Measurements from ENCODE around the gene ADCY9.

The ADCY9 gene

DNA sequence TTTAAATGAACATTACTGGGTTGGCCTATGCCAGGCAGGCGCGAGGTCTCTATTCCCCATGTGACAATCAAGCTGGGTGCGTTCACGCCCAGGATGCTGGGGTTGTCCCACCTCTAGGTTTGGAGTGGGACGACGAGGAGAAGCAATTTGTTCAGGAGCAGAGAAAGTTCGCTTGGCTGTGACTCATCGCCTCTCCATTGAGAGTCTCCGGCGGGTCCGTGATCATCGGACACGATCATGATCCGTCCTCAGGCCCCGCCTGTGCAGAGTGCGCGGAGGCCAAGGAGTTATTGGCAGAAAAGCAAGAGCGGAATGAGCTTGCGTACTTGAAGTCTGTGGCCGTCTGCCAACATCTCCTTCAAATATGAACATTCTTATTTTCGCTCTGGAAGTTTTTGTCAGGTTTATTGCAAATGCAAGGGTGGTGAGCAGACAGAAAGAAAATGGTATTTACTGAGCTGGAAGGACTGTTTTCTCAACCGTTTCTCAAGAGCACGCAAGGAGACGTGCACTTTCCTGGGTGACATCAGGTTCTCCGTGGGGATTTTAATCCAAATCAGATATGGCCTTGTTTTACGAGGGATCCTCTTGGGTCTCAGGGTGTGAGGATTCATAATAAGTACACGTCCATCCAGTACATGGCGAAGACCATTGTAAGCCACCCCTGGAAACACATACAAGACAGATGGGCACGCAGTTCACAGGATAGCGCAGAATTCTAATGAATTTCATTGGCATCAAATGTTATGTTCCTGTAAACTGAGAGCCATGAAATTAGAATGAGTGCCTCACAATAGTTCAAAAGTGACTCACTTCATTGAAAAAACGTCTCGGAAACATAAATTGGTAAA is 165.7 kb downstream of the ADCY9 start (continued):
- TF ChIP-seq ZSCAN23 (tag by site-specific recombination; IDR thresholded peaks at IDR 0.05) (no peak), ZFP3 (tag by site-specific recombination; IDR thresholded peaks at IDR 0.05; ENCODE audit: low read depth) (no peak), ZNF19 (tag by site-specific recombination; IDR thresholded peaks at IDR 0.05; ENCODE audit: low read depth) (no peak), ZNF658 (tag by site-specific recombination; IDR thresholded peaks at IDR 0.05) (no peak), ZNF48 (tag by site-specific recombination; IDR thresholded peaks at IDR 0.05) (no peak), MZF1 (tag by site-specific recombination; IDR thresholded peaks at IDR 0.05; ENCODE audit: borderline replicate concordance) (peak; percentile 72; the same call in 1 of the 2 replicates), GFI1B (tag by site-specific recombination; IDR thresholded peaks at IDR 0.05) (no peak), ZBTB17 (tag by site-specific recombination; IDR thresholded peaks at IDR 0.05) (peak; percentile 95), ZNF391 (tag by site-specific recombination; IDR thresholded peaks at IDR 0.05; ENCODE audit: borderline replicate concordance, low read depth) (no peak), ZIC2 (tag by site-specific recombination; IDR thresholded peaks at IDR 0.05) (0 out of 2 replicates have a peak, but pooled peaks have one; percentile 14), ZNF707 (tag by site-specific recombination; IDR thresholded peaks at IDR 0.05) (no peak), MEIS1 (CRISPR knock-in tag; IDR thresholded peaks at IDR 0.05; ENCODE audit: borderline replicate concordance) (no peak), ZNF510 (tag by site-specific recombination; IDR thresholded peaks at IDR 0.05; ENCODE audit: insufficient replicate concordance) (no peak), ZNF175 (tag by site-specific recombination; IDR thresholded peaks at IDR 0.05) (no peak), ZNF140 (tag by site-specific recombination; IDR thresholded peaks at IDR 0.05) (peak; percentile 63; the same call in 1 of the 2 replicates), ZNF354C (tag by site-specific recombination; IDR thresholded peaks at IDR 0.05; ENCODE audit: borderline replicate concordance, low read depth) (no peak), SP2 (tag by site-specific recombination; IDR thresholded peaks at IDR 0.05) (peak; percentile 60), PRDM1 (tag by site-specific recombination; IDR thresholded peaks at IDR 0.05) (peak; percentile 84), GLIS1 (tag by site-specific recombination; IDR thresholded peaks at IDR 0.05) (no peak), ZFP69B (tag by site-specific recombination; IDR thresholded peaks at IDR 0.05) (no peak), ZNF221 (tag by site-specific recombination; IDR thresholded peaks at IDR 0.05; ENCODE audit: borderline replicate concordance) (no peak), ZNF600 (tag by site-specific recombination; IDR thresholded peaks at IDR 0.05) (peak; percentile 85), YY2 (tag by site-specific recombination; IDR thresholded peaks at IDR 0.05) (no peak), GLIS2 (tag by site-specific recombination; IDR thresholded peaks at IDR 0.05) (no peak), ZNF596 (tag by site-specific recombination; IDR thresholded peaks at IDR 0.05) (no peak), ZNF146 (tag by site-specific recombination; IDR thresholded peaks at IDR 0.05) (no peak), ZNF184 (tag by site-specific recombination; IDR thresholded peaks at IDR 0.05) (0 out of 2 replicates have a peak, but pooled peaks have one; percentile 7), ZNF660 (tag by site-specific recombination; IDR thresholded peaks at IDR 0.05) (peak; percentile 47; the same call in 1 of the 2 replicates), ZNF341 (tag by site-specific recombination; IDR thresholded peaks at IDR 0.05; ENCODE audit: low read depth) (no peak)
- TF ChIP-seq, protein P1, sequence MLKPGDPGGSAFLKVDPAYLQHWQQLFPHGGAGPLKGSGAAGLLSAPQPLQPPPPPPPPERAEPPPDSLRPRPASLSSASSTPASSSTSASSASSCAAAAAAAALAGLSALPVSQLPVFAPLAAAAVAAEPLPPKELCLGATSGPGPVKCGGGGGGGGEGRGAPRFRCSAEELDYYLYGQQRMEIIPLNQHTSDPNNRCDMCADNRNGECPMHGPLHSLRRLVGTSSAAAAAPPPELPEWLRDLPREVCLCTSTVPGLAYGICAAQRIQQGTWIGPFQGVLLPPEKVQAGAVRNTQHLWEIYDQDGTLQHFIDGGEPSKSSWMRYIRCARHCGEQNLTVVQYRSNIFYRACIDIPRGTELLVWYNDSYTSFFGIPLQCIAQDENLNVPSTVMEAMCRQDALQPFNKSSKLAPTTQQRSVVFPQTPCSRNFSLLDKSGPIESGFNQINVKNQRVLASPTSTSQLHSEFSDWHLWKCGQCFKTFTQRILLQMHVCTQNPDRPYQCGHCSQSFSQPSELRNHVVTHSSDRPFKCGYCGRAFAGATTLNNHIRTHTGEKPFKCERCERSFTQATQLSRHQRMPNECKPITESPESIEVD (tag by site-specific recombination; IDR thresholded peaks at IDR 0.05), result peak; percentile 98
- TF ChIP-seq, protein P2, sequence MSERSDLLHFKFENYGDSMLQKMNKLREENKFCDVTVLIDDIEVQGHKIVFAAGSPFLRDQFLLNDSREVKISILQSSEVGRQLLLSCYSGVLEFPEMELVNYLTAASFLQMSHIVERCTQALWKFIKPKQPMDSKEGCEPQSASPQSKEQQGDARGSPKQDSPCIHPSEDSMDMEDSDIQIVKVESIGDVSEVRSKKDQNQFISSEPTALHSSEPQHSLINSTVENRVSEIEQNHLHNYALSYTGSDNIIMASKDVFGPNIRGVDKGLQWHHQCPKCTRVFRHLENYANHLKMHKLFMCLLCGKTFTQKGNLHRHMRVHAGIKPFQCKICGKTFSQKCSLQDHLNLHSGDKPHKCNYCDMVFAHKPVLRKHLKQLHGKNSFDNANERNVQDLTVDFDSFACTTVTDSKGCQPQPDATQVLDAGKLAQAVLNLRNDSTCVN (tag by site-specific recombination; optimal IDR thresholded peaks at IDR 0.05), result peak; percentile 39
- TF ChIP-seq, protein P3, sequence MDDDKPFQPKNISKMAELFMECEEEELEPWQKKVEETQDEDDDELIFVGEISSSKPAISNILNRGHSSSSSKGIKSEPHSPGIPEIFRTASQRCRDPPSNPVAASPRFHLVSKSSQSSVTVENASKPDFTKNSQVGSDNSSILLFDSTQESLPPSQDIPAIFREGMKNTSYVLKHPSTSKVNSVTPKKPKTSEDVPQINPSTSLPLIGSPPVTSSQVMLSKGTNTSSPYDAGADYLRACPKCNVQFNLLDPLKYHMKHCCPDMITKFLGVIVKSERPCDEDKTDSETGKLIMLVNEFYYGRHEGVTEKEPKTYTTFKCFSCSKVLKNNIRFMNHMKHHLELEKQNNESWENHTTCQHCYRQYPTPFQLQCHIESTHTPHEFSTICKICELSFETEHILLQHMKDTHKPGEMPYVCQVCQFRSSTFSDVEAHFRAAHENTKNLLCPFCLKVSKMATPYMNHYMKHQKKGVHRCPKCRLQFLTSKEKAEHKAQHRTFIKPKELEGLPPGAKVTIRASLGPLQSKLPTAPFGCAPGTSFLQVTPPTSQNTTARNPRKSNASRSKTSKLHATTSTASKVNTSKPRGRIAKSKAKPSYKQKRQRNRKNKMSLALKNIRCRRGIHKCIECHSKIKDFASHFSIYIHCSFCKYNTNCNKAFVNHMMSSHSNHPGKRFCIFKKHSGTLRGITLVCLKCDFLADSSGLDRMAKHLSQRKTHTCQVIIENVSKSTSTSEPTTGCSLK (tag by site-specific recombination; IDR thresholded peaks at IDR 0.05), result no peak
- TF ChIP-seq, protein P4, sequence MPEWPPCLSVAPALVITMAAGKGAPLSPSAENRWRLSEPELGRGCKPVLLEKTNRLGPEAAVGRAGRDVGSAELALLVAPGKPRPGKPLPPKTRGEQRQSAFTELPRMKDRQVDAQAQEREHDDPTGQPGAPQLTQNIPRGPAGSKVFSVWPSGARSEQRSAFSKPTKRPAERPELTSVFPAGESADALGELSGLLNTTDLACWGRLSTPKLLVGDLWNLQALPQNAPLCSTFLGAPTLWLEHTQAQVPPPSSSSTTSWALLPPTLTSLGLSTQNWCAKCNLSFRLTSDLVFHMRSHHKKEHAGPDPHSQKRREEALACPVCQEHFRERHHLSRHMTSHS (tag by site-specific recombination; IDR thresholded peaks at IDR 0.05), result no peak
- TF ChIP-seq, protein P5, sequence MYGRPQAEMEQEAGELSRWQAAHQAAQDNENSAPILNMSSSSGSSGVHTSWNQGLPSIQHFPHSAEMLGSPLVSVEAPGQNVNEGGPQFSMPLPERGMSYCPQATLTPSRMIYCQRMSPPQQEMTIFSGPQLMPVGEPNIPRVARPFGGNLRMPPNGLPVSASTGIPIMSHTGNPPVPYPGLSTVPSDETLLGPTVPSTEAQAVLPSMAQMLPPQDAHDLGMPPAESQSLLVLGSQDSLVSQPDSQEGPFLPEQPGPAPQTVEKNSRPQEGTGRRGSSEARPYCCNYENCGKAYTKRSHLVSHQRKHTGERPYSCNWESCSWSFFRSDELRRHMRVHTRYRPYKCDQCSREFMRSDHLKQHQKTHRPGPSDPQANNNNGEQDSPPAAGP (tag by site-specific recombination; IDR thresholded peaks at IDR 0.05), result 0 out of 2 replicates have a peak, but pooled peaks have one; percentile 49
